ENCODE measurements around the gene TMEM143.
"Not testable (repeated sequence)": the region's sequence is repeated elsewhere in the genome, so short reads cannot be mapped to it uniquely, and the experiment has no call there.

The TMEM143 gene

DNA sequence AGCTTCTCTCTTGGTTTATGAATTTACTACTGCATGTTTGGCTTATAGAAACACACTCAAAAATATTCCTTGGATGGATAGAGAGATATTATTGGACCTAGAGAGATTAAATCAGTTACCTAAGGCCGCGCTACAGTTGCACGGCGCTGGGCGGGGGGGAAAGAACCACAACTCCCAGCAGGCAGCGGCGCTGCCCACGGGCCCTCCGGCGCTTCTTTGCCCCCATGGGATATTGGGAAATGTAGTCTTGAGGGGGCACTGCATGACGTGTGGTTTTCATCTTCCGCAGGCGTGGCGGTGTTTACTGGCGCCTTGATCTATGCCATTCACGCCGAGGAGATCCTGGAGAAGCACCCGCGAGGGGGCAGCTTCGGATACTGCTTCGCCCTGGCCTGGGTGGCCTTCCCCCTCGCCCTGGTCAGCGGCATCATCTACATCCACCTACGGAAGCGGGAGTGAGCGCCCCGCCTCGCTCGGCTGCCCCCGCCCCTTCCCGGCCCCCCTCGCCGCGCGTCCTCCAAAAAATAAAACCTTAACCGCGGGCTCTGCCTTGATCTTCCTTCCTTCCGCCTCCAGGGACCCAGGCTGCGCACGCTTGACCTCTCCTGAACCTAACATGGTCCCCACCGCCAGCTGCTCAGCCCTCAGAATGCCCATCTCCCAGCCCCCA lies 33.6 kb downstream of the TMEM143 start:
- DNase-seq (ENCODE audit: low read depth, low spot score): no peak

DNA sequence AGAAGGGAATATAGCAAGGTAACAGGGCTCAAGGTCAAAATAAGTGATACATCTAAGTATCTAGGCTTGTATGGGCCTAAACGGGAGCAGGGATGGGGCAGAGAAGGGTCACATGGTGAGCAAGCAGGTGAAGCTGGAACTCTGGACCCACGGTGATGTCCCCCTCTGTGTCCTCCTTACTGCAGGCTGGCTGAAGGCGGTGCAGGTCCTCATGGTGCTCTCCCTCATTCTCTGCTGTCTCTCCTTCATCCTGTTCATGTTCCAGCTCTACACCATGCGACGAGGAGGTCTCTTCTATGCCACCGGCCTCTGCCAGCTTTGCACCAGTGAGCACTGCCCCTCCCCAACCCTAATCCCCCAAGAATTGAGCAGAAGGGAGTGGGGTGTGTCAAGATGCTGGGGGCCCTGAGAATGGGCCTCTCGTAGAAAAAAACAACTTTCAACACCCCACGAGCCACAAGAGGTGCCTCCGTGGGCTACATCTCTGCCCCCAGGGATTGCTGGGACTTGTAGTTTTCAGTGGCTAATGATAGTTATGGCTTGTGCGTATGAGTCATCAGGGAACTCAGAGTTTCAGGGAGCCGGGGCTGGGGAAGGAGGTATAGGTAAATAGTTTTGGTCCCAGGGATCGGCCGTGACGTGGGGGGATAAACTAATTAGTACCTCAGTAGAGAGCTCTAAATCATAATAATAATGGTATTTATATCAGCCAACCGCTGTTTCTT lies 34.4 kb downstream of the TMEM143 start:
- no peak for DNase-seq (ENCODE audit: low read depth, low spot score)

DNA sequence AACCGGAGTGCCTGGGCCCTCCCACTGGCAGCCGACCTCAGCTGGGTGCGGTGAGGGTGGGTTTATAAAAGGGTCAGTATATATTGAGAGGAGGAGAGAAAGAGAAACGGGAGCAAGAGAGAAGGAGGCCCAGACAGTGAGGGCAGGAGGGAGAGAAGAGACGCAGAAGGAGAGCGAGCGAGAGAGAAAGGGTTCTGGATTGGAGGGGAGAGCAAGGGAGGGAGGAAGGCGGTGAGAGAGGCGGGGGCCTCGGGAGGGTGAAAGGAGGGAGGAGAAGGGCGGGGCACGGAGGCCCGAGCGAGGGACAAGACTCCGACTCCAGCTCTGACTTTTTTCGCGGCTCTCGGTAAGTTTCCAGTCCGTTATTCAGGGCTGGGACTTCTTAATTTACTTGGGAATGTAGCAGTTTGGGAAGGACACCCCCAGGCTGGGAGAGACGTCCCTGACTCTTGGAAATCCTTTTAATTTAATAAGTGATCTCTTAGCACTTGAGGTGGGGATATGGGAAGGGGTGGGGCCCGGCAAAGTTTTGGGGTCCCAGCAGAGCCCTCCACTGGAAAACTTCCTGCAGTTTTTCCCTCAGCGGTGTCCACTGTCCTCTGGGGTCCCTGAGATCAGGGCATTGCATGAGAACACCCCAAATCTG lies 38.4 kb downstream of the TMEM143 start, which contains the start of gene EMP3:
Gene EMP3 (plus strand): TSS at position 288 of the 646 bp plus-strand sequence. CDS start 1,293 bp downstream, outside the sequence.
- DNase-seq (ENCODE audit: low read depth, low spot score): peak; percentile 73

DNA sequence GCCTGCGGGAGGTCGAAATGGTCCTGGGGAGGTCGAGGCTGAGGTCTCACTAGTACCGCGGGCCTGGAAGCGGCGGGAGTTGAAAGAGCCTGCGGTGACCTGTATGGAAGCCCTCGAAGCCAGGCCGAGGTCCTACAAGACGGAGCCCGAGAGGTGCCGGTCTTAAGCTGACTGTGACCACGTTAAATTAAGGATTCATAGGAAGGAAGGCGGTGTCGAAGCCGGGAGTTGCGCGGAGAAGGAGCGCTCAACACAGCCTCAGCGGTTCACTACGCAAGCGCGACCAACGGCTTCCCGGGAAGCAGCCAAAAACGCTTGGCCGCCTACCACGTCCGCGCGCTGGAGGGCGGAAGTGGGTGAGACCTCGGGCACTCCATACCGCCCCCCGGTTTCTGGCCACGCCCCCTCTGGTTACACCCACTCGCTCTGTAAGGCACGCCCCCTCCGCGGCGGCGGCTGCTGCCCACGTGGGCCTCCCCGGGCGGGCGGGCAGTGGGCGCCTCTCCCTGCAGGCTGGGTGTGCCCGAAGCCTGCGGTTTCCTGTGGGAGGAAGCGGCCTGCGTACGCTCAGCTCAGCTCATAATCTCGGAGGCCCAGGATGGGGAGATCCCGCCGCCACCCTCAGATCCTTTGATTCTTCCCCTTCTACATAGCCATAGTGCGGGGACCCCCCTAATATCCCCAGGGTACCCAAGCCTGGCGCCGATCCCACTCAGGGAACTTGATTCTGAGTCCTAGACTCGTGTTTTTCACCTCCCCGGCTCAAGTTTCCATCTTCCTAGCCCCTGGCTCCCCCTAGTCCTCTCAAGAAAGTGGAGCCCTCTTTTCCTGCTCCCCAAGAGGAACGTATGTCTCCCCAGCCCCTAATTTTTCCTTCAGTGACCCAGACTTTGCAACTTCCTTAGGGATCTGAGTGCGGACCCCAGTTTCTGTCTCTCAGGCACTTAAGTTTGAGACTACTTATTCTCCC lies 41.8 kb downstream of the TMEM143 start:
- DNase-seq (ENCODE audit: low read depth, low spot score): peak; percentile 96

DNA sequence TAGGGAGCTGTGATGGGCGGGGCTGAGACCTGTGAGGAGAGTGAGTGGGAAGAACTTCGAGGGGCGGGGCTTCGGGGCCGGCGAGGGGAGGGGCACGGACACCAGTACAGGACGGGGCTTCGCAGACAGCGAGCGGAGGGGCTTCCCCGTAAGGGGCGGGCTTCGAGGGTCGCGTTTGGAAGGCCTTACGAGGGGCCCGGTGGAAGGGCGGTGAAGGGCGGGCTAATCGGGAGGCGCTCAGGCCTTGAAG lies 42.4 kb downstream of the TMEM143 start:
- DNase-seq (ENCODE audit: low read depth, low spot score): no peak

DNA sequence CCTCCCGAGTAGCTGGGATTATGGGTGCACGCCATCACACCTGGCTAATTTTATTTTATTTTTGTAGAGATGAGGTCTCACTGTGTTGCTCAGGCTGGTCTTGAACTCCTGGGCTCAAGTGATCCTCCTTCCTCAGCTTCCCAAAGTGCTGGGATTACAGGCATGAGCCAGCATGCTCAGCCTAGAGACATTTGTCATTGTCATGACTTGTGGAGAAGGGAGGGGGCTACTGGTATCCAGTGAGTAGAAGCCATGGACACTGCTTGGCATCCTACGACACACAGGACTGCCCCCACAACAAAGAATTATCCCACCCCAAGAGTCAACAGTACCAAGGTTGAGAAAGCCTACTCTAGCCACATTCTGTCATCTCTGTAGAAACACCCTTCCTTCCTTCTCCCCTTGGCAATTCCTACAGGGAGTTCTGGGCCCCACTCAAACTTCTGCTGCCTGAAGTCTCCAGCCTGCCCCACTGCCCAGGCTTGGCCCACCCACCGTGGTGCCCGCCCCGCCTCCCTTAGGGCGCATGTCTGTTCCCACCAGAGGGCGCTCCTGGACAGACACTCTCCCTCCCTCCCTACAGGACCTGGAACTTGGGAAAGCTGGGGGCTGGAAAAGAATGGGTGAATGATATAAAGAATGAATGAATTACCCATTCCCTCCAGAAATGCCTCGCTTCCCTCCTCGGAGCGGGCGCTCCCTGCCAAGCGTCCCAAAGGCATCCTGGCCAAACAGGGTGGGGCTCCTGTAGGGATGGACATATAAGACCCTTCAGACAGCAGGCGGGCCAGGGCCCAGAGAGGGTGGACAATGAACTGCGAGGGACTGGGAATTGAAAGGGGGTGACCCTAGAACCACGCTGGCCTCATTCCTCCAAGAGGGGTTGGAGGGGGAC lies 43.8 kb downstream of the TMEM143 start:
- no peak for DNase-seq (ENCODE audit: low read depth, low spot score)

DNA sequence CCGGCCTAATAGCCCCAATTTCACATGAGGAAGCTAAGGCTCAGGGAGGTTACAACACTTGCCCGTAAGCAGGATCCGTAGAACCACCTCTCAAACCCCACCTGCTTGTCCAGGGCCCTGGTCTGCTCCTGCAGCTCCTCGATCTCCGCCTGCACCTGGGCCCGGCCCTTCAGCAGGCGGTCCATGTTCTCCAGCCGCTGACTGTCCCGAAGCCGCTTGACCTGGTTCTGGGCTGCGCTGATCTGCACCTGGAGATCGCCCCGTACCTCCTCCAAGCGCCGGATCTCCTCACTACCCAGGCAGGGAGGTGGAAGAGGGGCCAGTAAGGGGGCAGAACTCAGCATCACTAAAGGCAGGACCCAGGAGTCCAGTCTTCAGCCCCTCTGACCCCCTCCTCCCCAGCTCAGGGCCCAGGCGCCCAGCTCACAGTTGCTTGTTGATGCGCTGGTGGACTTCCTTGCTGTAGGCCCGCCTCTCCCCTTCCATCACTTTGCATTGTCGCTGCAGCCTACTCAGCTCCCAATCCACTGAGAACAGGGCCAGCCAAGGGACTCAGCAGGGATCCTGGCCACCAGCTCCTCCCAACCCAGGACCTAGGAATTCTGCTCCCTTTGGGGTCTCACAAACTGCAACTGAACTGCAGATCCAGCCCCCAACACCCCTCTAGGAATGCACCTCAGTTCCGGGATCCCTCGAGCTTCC lies 45.3 kb downstream of the TMEM143 start:
- no peak for DNase-seq (ENCODE audit: low read depth, low spot score)

DNA sequence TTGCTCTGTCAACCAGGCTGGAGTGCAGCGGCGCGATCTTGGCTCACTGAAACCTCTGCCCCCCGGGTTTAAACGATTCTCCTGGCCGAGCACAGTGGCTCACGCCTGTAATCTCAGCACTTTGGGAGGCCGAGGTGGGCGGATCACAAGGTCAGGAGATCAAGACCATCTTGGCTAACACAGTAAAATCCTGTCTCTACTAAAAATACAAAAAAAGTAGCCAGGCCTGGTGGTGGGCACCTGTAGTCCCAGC lies 46.1 kb downstream of the TMEM143 start:
- DNase-seq (ENCODE audit: low read depth, low spot score): not testable (repeated sequence)

DNA sequence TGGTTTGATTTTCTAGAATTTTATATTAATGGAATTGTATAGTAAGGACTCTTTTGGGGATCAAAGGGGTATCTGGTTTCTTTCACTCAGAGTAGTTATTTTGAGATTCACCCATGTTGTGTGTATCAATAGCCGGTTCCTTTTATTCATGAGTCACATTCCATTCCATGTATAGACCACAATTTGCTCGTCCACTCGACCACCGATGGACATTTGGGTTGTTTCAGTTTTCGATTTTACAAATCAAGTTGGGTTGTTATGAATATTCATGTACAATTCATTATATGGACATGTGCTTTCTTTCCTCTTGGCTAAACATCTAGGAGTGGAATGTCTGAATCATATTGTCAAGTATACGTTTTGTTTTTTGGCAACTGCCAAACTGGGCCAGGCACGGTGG lies 48.0 kb downstream of the TMEM143 start:
- no peak for DNase-seq (ENCODE audit: low read depth, low spot score)

DNA sequence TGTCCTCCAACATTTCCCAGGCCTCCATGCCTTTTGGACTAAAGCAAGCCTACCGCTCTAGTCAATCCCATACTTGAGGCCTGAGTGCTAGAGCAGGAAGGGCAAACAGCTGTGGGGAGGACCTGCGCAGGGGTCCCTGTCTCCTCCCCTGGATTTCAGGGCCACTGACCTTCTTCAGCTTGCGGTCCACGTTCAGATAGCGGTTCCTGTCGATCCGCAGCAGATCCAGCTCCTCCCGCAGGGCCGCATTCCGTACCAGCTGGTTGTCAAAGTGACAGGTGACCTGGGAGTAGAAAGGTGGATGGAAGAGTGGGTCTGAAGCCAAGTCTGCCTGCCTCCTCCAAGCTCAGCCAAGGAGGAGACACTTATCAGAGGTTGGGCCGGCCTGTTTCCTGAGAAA lies 52.4 kb downstream of the TMEM143 start:
- no peak for DNase-seq (ENCODE audit: low read depth, low spot score)

DNA sequence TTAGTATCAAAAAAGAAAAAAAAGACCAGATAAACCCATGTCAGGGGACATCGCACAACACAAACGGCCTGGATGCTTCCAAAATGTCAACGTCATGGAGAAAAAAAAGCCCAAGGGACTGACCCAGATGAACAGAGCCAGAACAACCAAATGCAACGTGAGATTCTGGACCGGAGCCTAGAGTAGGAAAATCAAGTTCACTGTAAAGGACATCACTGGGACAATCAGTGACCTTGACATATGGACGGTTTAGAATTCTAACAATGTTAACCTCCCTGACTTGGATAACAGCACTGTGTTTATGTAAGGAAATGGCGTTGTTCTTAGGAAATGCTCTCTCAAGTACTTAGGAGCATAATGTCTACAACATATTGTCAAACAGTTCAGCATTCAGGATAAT lies 53.5 kb downstream of the TMEM143 start:
- no peak for DNase-seq (ENCODE audit: low read depth, low spot score)

DNA sequence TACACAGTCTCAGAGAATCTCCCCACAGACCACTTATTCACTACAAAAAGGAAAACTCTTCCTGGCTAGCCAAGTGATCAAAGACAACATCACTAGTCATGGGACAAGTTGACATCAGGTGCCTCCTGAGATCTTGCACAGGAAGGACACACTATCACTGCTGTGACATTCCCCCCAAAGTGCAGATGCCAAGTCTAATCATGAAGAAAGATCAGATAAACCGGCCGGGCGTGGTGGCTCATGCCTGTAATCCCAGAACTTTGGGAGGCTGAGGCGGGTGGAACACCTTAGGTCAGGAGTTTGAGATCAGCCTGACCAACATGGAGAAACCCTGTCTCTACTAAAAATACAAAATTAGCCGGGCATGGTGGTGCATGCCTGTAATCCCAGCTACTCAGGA lies 54.0 kb downstream of the TMEM143 start:
- not testable (repeated sequence) for DNase-seq (ENCODE audit: low read depth, low spot score)

DNA sequence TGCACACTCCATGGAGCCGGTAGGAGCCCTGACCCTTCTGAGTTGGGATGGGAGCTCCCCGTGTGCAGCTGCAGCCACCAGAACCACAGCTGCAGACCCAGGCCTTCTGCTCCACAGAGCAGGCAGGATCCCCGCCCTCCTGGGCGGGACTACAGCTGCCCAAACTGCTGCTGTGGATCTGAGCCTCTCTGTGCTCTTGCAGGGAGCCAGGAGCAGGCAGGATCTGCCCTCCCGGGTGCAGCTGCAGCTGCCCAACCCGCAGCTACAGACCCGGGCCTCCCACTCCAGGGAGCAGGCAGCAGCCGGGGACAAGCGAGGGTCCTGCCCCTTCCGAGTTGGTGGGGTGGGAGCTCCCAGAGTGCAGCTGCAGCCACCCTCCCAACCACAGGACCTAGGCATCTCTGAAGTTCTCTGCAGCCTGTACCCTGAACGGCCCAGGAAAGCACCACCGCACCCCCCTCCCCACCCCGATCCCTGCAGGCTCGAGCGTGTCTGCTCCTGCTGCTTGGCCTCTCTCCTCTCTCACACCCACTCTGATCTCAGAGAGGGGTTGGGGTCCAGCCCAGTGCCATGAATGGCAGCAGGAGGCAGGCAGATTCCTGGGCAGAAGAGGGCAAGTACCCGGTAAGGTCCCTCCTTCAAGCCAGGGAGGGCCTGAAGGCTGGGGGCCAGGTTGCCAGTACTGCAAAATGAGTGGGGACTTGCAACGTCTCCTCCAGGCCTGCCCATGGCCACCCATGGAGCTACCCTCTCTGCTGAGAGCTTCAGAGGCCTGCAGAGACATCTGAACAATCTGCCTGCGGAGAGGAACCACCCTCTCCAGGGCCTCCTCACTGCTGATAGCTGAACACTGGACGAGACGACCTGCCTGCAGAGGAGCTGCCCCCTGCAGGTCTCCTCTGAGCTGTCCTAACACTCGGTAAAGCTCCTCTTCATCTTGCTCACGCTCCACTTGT lies 54.8 kb downstream of the TMEM143 start:
- peak; percentile 74 for DNase-seq (ENCODE audit: low read depth, low spot score)

DNA sequence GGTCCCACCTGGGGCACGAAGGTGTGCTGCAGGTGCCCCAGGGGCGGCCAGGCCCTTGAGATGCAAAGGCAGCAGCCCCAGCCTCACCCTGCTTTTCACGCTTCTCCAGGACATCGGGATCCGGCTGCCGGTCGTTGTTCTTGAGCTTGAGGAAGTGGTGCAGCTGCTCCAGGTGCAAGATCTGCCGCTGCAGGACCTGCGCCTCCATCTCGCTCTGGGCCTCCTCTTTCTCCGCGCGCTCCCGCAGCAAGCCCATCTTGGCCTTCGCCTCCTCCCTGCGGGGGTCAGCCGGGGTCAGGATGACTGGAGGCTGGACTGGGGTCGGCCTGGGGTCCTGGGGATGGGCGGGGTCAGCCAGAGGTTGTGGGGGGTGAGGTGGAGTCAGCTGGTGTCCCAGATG lies 59.9 kb downstream of the TMEM143 start:
- no peak for DNase-seq (ENCODE audit: low read depth, low spot score)

DNA sequence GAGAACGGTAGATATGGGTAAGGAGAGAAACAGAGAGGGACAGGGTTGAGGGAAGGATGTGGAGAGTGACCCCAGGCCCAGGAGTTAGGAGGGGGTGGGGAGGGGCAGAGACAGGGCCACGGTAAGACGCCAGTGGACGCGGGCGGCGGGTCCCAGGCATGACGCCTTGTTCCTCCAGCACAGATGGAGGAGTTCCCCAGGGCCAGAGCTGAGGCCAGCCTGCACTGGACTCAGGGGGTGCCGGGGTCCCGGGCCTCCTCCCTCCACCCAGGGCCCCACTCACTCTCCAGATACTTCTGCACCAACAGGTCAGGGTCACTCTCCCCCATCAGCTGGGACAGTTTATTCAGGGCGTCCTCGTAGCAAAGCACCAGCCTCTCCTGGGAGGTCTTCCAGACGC lies 60.4 kb downstream of the TMEM143 start:
- DNase-seq (ENCODE audit: low read depth, low spot score): no peak

DNA sequence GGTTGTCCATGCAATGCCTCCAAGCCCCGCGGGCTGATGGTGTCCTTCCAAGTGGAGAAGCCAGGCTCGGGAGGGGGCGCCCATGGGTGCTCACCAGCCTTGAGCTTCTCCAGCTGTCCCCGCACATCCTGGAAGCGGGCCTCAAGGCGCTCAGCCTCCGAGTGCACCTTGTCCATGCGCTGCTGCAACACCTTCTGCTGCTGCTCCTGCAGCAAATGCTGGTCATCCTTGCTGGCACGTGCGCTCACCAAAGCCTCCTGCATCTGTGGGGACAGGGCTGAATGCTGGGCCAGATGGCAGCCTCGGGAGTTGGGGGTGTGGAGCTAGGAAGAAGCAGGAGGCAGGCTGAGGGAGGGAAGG lies 61.2 kb downstream of the TMEM143 start:
- DNase-seq (ENCODE audit: low read depth, low spot score): no peak

DNA sequence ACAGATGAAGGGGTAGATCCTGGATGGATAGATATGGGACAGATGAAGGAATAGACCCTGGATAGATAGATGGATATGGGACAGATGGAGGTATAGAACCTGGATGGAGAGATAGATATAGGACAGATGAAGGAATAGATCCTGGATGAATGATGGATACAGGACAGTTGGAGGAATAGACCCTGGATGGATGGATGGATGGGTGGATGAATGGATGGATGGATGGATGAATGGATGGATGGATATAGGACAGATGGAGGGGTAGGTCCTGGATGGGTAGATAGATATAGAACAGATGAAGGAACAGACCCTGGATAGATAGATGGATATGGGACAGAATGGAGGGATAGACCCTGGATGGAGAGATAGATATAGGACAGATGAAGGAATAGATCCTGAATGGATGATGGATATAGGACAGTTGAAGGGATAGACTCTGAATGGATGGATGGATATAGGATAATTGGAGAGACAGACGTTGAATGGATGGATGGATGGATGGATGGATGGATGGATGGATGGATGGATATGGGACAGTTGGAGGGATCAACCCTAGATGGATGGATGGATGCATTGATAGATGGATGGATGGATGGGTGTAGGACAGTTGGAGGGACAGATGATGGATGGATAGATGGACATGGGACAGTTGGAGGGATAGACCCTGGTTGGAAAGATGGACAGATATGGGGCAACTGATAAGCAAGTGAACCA lies 61.7 kb downstream of the TMEM143 start:
- DNase-seq (ENCODE audit: low read depth, low spot score): no peak

DNA sequence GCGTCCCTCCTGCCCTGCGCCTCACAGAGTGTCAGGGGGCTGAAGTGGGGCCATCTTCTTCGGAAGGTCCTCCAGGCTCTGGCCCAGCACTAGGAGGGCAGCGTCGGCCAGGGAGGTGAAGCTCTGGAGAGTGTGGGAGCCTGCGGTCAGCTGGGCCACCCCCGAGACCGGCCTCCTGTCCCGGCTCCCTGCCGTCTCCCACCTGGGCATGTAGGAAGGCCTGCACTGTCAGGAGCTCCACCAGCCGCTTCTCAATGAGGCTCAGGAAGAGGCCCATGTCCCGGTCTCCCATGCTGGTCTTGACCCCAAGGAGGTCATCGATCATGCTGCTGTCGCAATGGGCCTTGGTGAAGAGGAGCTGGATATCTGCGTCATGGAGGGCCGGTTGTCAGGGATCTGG lies 65.8 kb downstream of the TMEM143 start:
- no peak for DNase-seq (ENCODE audit: low read depth, low spot score)

All from brain pericyte (primary cell).